Muscle of back (tissue), 11 donors: ENCODE data around the gene RANGAP1. TPM values are rescaled to one million over a fixed set of nuclear protein-coding genes. Genes with fewer than 3 reads are reported as not detected.
"Not testable (repeated sequence)": the region's sequence is repeated elsewhere in the genome, so short reads cannot be mapped to it uniquely, and the experiment has no call there.

Source experiments
- DNase-seq, 3 donors: peaks; one replicate each; pipeline versions ENCODE4 v3.0.0 to v3.0.0-alpha.2; 2013
- polyA plus RNA-seq, 10 donors: library from polyadenylated mRNA; unstranded; fragments of 120-200 nt; gene quantifications; one replicate each; pipeline ENCODE4 v1.2.1, GENCODE V29; 2013; ENCODE audit not compliant: insufficient read length in 10 of 10

RANGAP1 gene
- polyA plus RNA-seq, 10 donors: 23.1 to 35.8 (median 27.5) TPM

- peak; percentile 79 to 93 (median 83) for DNase-seq
Measured at GRCh38 chr22:41301085-41302020, 15.4 kb upstream of the RANGAP1 start, which contains the start of gene ZC3H7B. Gene ZC3H7B (plus strand): TSS chr22:41301525. CDS start chr22:41320661, 19,136 bp downstream.

GRCh38 chr22:41300661-41301060, 14.7 kb upstream of the RANGAP1 start:
- DNase-seq: no peak

DNA sequence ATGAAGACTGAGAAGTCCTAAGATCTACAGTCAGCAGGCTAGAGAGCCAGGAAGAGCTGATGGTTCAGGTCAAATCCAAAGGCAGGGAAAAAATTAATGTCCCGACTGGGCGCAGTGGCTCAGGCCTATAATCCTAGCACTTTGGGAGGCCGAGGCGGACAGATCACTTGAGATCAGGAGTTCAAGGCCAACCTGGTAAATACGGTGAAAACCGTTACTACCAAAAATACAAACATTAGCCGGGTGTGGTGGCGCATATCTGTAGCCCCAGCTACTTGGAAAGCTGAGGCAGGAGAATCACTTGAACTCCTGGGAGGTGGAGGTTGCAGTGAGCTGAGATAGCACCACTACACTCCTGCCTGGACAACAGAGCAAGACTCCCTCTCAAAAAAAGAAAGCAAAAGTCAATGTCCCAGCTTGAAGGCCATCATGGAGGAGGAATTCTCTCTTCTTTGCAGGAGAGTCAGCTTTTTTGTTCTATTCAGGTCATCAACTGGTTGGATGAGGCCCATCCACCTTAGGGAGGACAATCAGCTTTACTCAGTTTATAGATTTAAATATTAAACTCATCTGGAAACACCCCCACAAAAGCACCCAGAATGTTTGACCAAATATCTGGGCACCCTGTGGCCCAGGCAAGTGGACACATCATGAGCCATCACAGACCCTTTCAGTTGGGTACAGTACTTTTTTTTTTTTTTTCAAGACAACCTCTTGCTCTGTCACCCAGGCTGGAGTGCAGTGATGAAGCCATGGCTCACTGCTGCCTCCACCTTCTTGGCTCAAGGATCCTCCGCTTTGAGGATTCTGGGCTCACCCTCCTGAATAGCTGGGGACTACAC, 11.1 kb upstream of the RANGAP1 start:
- DNase-seq: no peak

GRCh38 chr22:41294816-41295215, 8.8 kb upstream of the RANGAP1 start:
- DNase-seq: not testable (repeated sequence)

DNA sequence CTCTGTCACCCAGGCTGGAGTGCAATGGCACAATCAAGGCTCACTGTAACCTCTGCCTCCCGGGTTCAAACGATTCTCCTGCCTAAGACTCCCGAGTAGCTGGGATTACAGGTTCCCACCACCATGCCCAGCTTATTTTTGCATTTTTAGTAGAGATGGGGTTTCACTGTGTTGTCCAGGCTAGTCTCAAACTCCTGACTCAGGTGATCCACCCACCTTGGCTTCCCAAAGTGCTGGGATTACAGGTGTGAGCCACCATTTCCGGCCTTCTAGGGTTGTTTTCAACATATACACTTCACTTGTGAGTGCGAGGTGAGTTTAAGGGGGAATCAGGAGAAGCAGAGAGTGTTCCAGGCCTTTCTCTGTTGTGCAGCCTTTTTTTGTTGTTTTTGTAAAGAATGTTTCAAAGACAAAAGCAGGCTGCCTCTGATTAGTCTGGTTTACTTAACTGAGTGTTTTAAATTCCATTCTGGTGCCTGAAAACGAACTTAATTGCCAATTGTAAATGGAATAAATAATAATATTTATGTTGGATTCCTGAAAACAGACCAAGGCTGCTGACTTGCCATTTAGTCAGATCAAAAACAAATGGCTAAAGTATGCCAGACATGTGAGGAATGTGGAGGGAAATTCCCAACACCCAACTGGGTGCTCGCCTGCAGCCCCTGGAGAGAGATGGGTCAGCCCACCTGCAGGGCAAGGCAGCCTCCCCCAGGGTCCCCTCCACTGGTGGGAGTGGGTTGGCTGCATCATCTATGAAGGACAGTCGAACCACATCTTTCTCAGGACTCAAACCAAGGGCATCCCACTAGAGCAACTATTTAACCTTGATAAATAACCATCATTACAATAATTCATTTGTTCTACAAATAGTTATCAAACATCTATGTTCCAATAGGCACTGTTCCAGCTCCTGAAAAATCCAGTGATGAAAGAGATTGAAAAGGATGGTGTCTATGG, 4.6 kb upstream of the RANGAP1 start:
- DNase-seq: peak in 1 of 3 donors; percentile 67

GRCh38 chr22:41289671-41290070, 3.7 kb upstream of the RANGAP1 start:
- DNase-seq: no peak

DNA sequence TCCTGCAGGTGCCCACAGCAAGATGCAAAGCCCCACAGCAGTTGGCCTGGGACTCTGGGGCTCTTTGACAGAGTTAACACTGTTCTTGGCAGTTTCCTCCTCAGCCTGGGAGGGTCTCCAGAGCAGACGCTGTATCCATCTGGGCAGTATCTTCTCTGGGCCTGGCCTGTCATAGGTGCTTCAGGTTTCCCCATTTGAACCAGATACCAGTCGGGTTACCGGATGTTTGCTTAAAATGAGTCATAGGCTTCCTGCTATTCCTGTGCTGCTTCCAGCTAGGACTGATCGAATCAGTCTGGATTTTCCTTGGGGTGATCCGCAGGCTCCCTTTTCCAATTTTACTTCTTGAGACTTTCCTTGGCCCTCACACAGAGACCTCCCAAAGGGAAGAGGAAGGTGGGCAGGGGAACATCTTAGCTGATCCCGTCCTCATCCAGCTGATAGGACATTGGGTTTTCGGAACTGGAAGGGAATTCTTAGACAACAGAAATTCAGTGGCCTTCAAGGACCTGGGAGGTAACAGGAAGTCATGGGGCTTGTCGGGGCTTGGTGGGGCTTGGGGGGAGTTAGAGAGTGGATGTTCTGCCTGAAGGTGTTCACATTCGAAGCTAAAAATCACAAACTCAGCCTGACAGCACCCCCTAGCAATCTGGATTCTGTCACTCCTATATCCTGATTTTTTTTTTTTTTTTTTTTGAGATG, 2.4 kb upstream of the RANGAP1 start:
- DNase-seq: no peak

- DNase-seq: no peak
Measured at GRCh38 chr22:41286639-41287091, 678 bp upstream of the RANGAP1 start.

GRCh38 chr22:41285441-41285819, 557 bp downstream of the RANGAP1 start:
- peak; percentile 8 to 80 (median 52) for DNase-seq

DNA sequence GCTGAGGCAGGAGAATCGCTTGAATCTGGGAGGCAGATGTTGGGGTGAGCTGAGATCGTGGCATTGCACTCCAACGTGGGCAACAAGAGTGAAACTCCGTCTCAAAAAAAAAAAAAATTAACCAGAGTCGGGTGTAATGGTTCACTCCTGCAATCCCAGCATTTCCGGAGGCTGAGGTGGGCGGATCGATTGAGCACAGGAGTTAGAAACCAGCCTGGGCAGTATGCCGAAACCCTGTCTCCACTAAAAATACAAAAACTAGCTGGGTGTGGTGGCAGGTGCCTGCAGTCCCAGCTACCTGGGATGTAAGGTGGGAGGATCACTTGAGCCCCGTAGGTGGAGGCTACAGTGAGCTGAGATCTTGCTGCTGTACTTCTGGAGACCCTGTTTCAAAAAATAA, 1.5 kb downstream of the RANGAP1 start:
- DNase-seq: no peak

DNA sequence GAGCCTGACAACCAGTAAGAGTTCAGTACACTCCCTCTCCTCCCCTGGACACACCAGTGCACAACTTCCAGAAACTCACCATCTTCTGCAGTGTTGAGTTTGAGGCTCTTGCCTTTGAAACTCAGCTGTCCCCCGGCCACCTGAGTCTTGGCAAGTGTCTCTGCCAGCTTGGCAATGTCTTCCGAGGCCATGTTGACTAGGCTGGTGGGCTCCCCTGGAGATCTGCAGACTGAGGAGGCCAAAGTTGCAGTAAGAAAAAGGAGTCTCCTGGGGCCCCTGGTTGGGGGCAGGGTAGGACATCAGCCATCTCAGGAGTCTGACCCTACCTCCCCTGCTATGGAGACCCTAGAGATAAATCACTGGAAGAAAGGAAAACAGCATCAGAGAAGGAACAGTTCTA, 5.1 kb downstream of the RANGAP1 start:
- DNase-seq: no peak

DNA sequence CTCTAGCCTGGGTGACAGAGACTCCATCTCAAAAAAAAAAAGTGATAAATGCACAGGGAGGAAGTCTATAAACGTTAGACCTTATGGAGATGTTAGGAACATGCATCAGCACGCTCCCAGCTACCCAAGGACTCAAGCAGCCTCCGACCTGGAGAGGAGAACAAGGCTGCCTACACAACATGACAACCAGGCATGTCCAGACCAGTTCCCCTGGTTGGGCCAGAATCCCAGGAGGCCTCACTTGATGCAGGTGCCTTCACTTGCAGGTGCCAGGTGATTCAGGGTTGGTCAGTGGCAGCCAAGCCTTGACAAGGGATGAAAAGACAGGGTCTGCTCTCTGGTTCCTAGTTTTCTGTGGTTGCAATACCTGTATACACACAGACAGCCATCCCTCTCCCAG, 5.9 kb downstream of the RANGAP1 start:
- DNase-seq: no peak

GRCh38 chr22:41274856-41275255, 11.1 kb downstream of the RANGAP1 start:
- DNase-seq: no peak

- no peak for DNase-seq
Measured at GRCh38 chr22:41273128-41273527, 12.9 kb downstream of the RANGAP1 start.

GRCh38 chr22:41271787-41272186, 14.2 kb downstream of the RANGAP1 start:
- no peak for DNase-seq

DNA sequence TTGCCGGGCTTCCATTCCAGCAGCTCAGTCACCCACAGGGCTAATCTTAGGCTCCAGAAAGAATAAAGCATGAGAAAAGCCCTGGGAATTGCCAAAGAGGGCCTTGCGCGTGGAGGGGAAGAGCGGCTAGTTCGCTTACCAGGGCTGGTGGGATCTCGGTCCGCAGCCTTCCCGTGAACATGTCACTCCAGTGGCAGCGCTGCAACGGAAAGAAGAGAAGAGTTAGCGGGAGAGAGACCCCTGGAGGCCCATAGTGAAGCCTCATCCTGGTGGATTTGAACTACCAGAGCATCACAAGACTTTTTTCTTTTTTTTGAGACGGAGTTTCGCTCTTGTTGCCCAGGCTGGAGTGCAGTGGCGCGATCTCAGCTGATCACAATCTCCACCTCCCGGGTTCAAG, 18.0 kb downstream of the RANGAP1 start:
- DNase-seq: no peak

GRCh38 chr22:41264408-41264941, 21.5 kb downstream of the RANGAP1 start:
- no peak for DNase-seq

- no peak for DNase-seq
Measured at GRCh38 chr22:41263704-41264103, 22.3 kb downstream of the RANGAP1 start.

GRCh38 chr22:41262250-41262765, 23.7 kb downstream of the RANGAP1 start:
- DNase-seq: no peak
